ENCODE measurements around the gene WBP2. TPM values are rescaled to one million over a fixed set of nuclear protein-coding genes. Genes with fewer than 3 reads are reported as not detected.
A peak's percentile ranks its signal among the peaks of the same experiment; 100 is the strongest.

WBP2 gene
- 10 to 100 TPM; 24.9 to 44.2 (median 36.9) TPM for total RNA-seq

DNA sequence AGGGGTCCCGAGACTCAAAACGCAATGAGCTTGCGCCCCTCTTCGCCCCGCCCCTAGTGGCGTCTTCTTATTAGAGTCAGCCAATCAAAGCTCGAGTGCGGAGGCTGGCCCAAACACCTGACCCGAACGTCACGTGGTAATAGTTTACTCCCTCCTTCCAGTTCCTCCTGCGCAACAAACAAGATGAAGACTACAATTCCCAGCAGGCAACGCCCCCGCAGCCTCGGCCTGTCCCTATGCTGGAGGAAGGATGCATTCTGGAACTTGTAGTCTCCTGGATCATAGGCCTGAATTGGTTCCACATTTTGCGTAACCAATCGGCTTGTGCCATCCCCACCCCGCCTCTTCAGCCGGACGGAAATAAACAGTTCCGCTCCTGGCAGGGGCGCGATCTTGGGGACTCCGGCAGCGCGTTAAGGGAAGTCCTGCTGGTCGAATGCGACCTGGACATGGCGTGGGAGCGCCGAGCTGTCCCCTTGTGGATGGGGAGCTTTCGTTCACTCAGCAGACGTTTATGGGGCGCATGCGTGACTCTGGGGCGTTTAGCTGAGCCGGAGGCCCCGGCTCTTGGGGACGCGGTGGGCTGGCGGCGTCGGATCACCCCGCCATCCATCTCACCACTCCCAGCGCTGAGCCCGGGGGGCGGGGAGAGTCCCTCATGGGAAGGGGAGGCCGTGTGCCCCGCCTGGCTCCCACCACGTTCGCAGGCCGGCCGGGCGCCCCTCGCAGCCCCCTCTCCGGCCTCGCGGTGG, at the start of gene WBP2:
Gene WBP2, minus strand, starts transcription at position 26 of the 752 bp plus-strand sequence. CDS start 38 bp downstream, outside the sequence.
- peak; percentile 97 for DNase-seq
- TF ChIP-seq, protein P1, sequence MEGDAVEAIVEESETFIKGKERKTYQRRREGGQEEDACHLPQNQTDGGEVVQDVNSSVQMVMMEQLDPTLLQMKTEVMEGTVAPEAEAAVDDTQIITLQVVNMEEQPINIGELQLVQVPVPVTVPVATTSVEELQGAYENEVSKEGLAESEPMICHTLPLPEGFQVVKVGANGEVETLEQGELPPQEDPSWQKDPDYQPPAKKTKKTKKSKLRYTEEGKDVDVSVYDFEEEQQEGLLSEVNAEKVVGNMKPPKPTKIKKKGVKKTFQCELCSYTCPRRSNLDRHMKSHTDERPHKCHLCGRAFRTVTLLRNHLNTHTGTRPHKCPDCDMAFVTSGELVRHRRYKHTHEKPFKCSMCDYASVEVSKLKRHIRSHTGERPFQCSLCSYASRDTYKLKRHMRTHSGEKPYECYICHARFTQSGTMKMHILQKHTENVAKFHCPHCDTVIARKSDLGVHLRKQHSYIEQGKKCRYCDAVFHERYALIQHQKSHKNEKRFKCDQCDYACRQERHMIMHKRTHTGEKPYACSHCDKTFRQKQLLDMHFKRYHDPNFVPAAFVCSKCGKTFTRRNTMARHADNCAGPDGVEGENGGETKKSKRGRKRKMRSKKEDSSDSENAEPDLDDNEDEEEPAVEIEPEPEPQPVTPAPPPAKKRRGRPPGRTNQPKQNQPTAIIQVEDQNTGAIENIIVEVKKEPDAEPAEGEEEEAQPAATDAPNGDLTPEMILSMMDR (IDR thresholded peaks at IDR 0.05): peak in 5 of 6 experiments; percentile 32 to 59 (median 51)
- peak in 3 of 4 donors; percentile 96 to 99 (median 97) for TF ChIP-seq POLR2A (IDR thresholded peaks at IDR 0.05)
- H3K4me1 ChIP-seq: peaks cover 17 to 74% (median 30%) of the 10 kb centered on the region in 3 donors
- intact Hi-C loops (cut with DNase I): no loop called here
- H3K4me3 ChIP-seq: peak within 1 kb of the TSS; percentile 78 to 98 (median 92)
- peak within 1 kb of the TSS; percentile 97 to 100 (median 98) for H3K27ac ChIP-seq
- 0 to 1% methylated on average over 3 to 24 of the region's 58 CpGs for WGBS, 2 donors
- H3K9me3 ChIP-seq: no peaks in the 10 kb centered on the region
- no peaks in the 10 kb centered on the region for H3K27me3 ChIP-seq
- peaks cover 6 to 26% (median 12%) of the 10 kb centered on the region in 3 donors for H3K36me3 ChIP-seq

DNA sequence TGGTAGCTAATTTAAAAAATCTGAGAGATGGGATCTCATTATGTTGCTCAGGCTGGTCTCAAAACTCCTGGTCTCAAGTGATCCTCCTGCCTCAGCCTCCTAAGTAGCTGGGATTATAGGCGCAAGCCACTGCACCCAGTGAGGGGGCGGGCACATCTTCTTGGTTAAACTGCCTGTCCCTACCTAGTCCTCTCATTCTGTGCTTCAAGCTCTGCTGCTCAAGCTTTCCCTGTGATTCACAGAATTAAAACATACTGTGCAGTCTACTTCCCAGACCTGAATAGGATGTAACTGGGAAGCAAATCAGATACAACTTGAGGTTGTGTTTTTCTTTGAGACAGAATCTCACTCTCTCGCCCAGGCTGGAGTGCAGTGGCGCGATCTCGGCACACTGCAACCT, 47.3 kb upstream of the WBP2 start:
- no peak for TF ChIP-seq POLR2A (IDR thresholded peaks at IDR 0.05)
- TF ChIP-seq, protein P1 (IDR thresholded peaks at IDR 0.05): no peak
- H3K27ac ChIP-seq: no peak overlapping the region
- H3K4me3 ChIP-seq: no peak overlapping the region
- no peak for DNase-seq
- no peaks in the 10 kb centered on the region for H3K9me3 ChIP-seq
- H3K4me1 ChIP-seq: peaks cover 13 to 49% (median 28%) of the 10 kb centered on the region in 3 donors
- intact Hi-C loops (cut with DNase I): no loop called here
- 88 to 93% methylated on average over 6 of the region's 6 CpGs for WGBS, 2 donors
- peaks cover 10 to 57% (median 27%) of the 10 kb centered on the region in 3 donors for H3K36me3 ChIP-seq
- H3K27me3 ChIP-seq: no peaks in the 10 kb centered on the region

DNA sequence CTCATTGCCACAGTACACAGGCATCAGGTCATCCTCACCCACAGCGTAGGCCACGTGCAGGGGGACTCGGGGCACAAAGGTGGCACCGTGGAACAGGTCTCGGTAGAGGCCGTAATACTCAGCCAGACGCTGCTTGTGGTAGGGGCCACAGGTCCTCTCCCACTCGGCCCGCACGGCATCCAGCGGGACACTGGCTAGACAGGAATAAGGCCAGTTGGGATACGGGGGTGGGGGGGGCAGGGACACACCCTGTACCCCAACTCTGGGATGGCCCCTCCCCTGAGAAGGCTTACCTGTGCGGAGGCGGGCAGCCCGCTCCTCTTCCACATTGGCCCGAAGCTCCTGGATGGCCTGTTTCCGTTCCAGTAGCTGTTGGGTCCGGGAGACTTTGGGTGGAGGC, 46.6 kb upstream of the WBP2 start:
- intact Hi-C loops (cut with DNase I): no loop called here
- DNase-seq: no peak
- Histone ChIP-seq H3K4me1 (peaks cover 20 to 53% (median 33%) of the 10 kb centered on the region in 3 donors), H3K27me3 (no peaks in the 10 kb centered on the region), H3K36me3 (peaks cover 10 to 57% (median 27%) of the 10 kb centered on the region in 3 donors), H3K9me3 (no peaks in the 10 kb centered on the region), H3K4me3 (no peak overlapping the region), H3K27ac (no peak overlapping the region)
- TF ChIP-seq, protein P1 (IDR thresholded peaks at IDR 0.05): no peak
- no peak for TF ChIP-seq POLR2A (IDR thresholded peaks at IDR 0.05)
- 90 to 98% methylated on average over 7 to 12 of the region's 18 CpGs for WGBS, 2 donors

DNA sequence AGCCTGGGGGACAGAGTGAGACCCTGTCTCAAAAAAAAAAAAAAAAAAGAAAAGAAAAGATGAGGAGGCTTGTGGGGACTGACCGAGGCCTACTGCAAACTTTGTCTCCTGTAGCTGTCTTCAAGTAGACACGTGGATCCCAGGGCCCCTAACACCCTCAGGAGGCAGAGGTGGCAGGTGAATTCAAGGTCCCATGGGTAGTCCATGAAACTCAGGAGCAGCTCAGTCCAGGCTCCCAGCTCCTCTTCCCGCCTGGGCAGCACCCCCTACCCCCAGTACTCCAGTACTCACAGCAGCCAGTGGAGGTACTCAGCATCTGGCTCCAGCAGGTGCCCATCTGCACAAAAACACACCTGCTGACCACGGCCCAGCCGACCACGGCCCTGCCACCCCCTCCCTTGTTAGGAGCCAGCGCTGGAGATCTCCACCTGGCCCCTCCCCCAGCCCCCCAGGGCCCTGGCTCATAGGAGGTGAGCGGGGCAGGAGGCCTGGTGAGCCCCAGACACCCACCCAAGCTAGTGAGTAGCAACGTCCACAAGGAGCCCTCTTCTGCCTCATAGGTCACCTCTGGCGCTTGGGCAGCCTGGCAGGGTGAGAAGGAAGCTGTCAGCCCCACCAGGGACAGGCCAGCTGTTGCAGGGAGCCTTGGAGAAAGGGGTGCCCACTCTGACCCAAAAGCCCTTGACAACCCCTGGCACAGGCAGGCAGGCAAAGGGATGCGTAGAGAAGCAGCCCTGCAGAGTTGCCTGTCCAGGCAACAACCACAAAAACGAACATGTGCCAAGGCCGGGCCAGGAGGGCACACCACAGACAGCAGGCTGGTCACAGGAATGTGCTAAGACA, 45.8 kb upstream of the WBP2 start:
- H3K4me1 ChIP-seq: peaks cover 21 to 49% (median 28%) of the 10 kb centered on the region in 3 donors
- TF ChIP-seq, protein P1 (IDR thresholded peaks at IDR 0.05): no peak
- TF ChIP-seq POLR2A (IDR thresholded peaks at IDR 0.05): no peak
- no peaks in the 10 kb centered on the region for H3K27me3 ChIP-seq
- H3K27ac ChIP-seq: no peak overlapping the region
- no peak overlapping the region for H3K4me3 ChIP-seq
- H3K36me3 ChIP-seq: peaks cover 10 to 57% (median 27%) of the 10 kb centered on the region in 3 donors
- intact Hi-C loops (cut with DNase I): no loop called here
- 72 to 79% methylated on average over 5 to 6 of the region's 13 CpGs for WGBS, 2 donors
- no peak for DNase-seq
- no peaks in the 10 kb centered on the region for H3K9me3 ChIP-seq
